ENCODE measurements around the gene ACSL4.

- TF ChIP-seq POLR2A (IDR thresholded peaks at IDR 0.05) (no peak), CTCF (IDR thresholded peaks at IDR 0.05) (no peak)
Observed at GRCh38 chrX:109774706-109775105, 41.6 kb upstream of the ACSL4 start.
